GM21717 (cell line): ENCODE results near the gene REL.
"Not testable (repeated sequence)": the region's sequence is repeated elsewhere in the genome, so short reads cannot be mapped to it uniquely, and the experiment has no call there.

Source experiments
- ATAC-seq: cut with Tn5 transposase; IDR thresholded peaks from one replicate; pipeline ENCODE4 v1.9.1; 2021; ENCODE audit warnings: mild to moderate bottlenecking, moderate library complexity; ENCODE audit not compliant: unreplicated experiment

Gene REL

GRCh38 chr2:60867007-60867406, 14.4 kb upstream of the REL start:
- no peak for ATAC-seq

- no peak for ATAC-seq
These were observed 13.5 kb upstream of the REL start for GRCh38 chr2:60867848-60868247.

- ATAC-seq: no peak
These were observed 12.6 kb upstream of the REL start for GRCh38 chr2:60868589-60869273.

GRCh38 chr2:60872510-60872928, 8.9 kb upstream of the REL start:
- ATAC-seq: peak; percentile 41

- peak; percentile 76 for ATAC-seq
These were observed 8.0 kb upstream of the REL start for GRCh38 chr2:60873381-60873780.

- ATAC-seq: no peak
These were observed 5.9 kb upstream of the REL start for GRCh38 chr2:60875520-60875919.

- peak; percentile 4 for ATAC-seq
These were observed 729 bp upstream of the REL start for GRCh38 chr2:60880643-60881046.

- ATAC-seq: no peak
These were observed 1.8 kb downstream of the REL start for GRCh38 chr2:60882971-60883753.

GRCh38 chr2:60883896-60884295, 2.5 kb downstream of the REL start:
- no peak for ATAC-seq

- ATAC-seq: no peak
These were observed 3.4 kb downstream of the REL start for GRCh38 chr2:60884800-60885199.

- ATAC-seq: no peak
These were observed 4.3 kb downstream of the REL start for GRCh38 chr2:60885683-60886082.

- ATAC-seq: no peak
These were observed 5.6 kb downstream of the REL start for GRCh38 chr2:60886991-60887390.

- ATAC-seq: no peak
These were observed 7.5 kb downstream of the REL start for GRCh38 chr2:60888853-60889252.

GRCh38 chr2:60889581-60890392, 8.4 kb downstream of the REL start:
- ATAC-seq: not testable (repeated sequence)

- ATAC-seq: no peak
These were observed 9.0 kb downstream of the REL start for GRCh38 chr2:60890393-60890707.

- no peak for ATAC-seq
These were observed 9.8 kb downstream of the REL start for GRCh38 chr2:60891180-60891579.

- no peak for ATAC-seq
These were observed 17.2 kb downstream of the REL start for GRCh38 chr2:60898567-60898966.

GRCh38 chr2:60899230-60899891, 18.0 kb downstream of the REL start:
- peak; percentile 69 for ATAC-seq

- no peak for ATAC-seq
These were observed 18.5 kb downstream of the REL start for GRCh38 chr2:60899892-60900249.

GRCh38 chr2:60901296-60901695, 19.9 kb downstream of the REL start:
- not testable (repeated sequence) for ATAC-seq

GRCh38 chr2:60905867-60906266, 24.5 kb downstream of the REL start:
- not testable (repeated sequence) for ATAC-seq
